ENCODE data around the gene ACHE.

The ACHE gene

GRCh38 chr7:100897772-100898454, 2.2 kb upstream of the ACHE start:
- Histone ChIP-seq H3K4me3 (no peak overlapping the region), H3K27ac (no peak overlapping the region)

GRCh38 chr7:100896732-100897608, 1.3 kb upstream of the ACHE start:
- Histone ChIP-seq H3K27ac (no peak overlapping the region), H3K4me3 (peak overlapping the region in 3 of 7 experiments; percentile 19 to 42 (median 34))

- Histone ChIP-seq H3K27ac (no peak overlapping the region), H3K4me3 (peak overlapping the region in 5 of 7 experiments; percentile 27 to 42 (median 34))
These were observed 456 bp upstream of the ACHE start for GRCh38 chr7:100895956-100896731.

- H3K4me3 ChIP-seq = peak overlapping the region; percentile 16 to 42 (median 28)
- H3K27ac ChIP-seq = peak overlapping the region in 4 of 21 experiments; percentile 0 to 25 (median 8)
These were observed 608 bp downstream of the ACHE start for GRCh38 chr7:100894860-100895700.

GRCh38 chr7:100893910-100894721, 1.6 kb downstream of the ACHE start:
- Histone ChIP-seq H3K4me3 (peak overlapping the region in 3 of 7 experiments; percentile 34 to 42 (median 40)), H3K27ac (peak overlapping the region in 1 of 21 experiments; percentile 1)

GRCh38 chr7:100893318-100893895, 2.3 kb downstream of the ACHE start:
- Histone ChIP-seq H3K27ac (no peak overlapping the region), H3K4me3 (no peak overlapping the region)

GRCh38 chr7:100892364-100893317, 3.0 kb downstream of the ACHE start:
- no peak overlapping the region for H3K27ac ChIP-seq
- no peak overlapping the region for H3K4me3 ChIP-seq

GRCh38 chr7:100891568-100892247, 4.0 kb downstream of the ACHE start:
- Histone ChIP-seq H3K27ac (peak overlapping the region in 1 of 21 experiments; percentile 85), H3K4me3 (no peak overlapping the region)

GRCh38 chr7:100890653-100891567, 4.8 kb downstream of the ACHE start:
- peak overlapping the region in 20 of 21 experiments; percentile 55 to 97 (median 86) for H3K27ac ChIP-seq
- H3K4me3 ChIP-seq = peak overlapping the region in 6 of 7 experiments; percentile 63 to 85 (median 74)

- Histone ChIP-seq H3K27ac (peak within 1 kb of the TSS; percentile 40 to 97 (median 87)), H3K4me3 (peak within 1 kb of the TSS; percentile 63 to 85 (median 76))
These were observed 6.5 kb downstream of the ACHE start, which contains the start of gene UFSP1 for GRCh38 chr7:100888988-100889750. Gene UFSP1, minus strand, starts transcription at chr7:100889715. Its CDS starts 444 bp downstream, at chr7:100889271.

GRCh38 chr7:100888291-100888987, 7.2 kb downstream of the ACHE start:
- Histone ChIP-seq H3K27ac (peak overlapping the region in 20 of 21 experiments; percentile 80 to 97 (median 87)), H3K4me3 (peak overlapping the region; percentile 63 to 85 (median 76))

GRCh38 chr7:100887516-100888290, 8.0 kb downstream of the ACHE start:
- H3K27ac ChIP-seq = peak overlapping the region in 16 of 21 experiments; percentile 3 to 97 (median 66)
- H3K4me3 ChIP-seq = peak overlapping the region in 1 of 7 experiments; percentile 0

Data from skin epidermis (tissue), 12 donors.